GM21390 (cell line): ENCODE data around the gene FBXW4.

ENCODE experiments used
- ATAC-seq: cut with Tn5 transposase; IDR thresholded peaks from one replicate; pipeline ENCODE4 v1.9.1; 2021; ENCODE audit not compliant: unreplicated experiment

Gene FBXW4, protein sequence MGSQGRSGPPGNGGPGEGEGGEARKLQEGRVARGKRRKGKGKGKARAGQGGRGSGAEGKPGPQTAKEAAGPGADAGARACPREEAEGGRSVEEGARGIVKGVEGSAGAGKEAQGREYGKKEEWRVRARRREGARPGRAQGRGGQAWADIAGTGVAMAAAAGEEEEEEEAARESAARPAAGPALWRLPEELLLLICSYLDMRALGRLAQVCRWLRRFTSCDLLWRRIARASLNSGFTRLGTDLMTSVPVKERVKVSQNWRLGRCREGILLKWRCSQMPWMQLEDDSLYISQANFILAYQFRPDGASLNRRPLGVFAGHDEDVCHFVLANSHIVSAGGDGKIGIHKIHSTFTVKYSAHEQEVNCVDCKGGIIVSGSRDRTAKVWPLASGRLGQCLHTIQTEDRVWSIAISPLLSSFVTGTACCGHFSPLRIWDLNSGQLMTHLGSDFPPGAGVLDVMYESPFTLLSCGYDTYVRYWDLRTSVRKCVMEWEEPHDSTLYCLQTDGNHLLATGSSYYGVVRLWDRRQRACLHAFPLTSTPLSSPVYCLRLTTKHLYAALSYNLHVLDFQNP

GRCh38 chr10:101694674-101695403 lies at the start of gene FBXW4:
Gene FBXW4 (minus strand): TSS chr10:101695170. CDS start chr10:101695105, 65 bp downstream.
- peak; percentile 58 for ATAC-seq

DNA sequence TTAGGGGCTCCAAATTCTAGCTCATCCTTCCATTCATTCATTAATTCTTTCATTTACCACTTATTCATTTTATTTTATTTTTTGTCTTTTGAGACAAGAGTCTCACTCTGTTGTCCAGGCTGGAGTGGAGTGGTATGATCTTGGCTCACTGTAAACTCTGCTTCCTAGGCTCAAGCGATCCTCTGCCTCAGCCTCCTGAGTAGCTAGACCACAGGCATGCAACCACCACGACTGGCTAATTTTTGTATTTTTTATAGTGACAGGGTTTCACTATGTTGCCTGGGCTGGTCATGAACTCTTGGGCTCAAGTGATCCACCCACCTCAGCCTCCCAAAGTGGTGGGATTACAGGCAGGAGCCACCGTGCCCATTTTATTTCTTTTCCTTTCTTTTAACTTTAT lies 49.3 kb upstream of the FBXW4 start:
- ATAC-seq = no peak

DNA sequence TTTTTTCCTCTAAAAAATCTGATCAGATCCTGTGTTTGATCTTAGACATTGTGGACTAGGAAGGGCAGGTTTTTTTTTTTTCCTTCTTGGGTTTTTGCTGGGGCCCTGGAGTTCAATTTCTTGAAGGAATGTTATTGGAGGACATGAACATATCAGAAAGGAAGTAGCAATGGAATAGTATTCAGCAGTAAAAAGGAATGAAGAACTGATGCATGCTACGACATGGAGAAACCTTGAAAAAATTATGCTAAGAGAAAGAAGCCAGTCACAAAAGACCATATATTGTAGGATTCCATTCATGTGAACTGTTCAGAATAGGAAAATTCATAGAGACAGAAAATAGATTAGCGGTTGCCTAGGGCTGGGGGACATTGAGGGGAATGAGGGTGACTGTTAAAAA lies 47.0 kb upstream of the FBXW4 start:
- ATAC-seq = no peak

DNA sequence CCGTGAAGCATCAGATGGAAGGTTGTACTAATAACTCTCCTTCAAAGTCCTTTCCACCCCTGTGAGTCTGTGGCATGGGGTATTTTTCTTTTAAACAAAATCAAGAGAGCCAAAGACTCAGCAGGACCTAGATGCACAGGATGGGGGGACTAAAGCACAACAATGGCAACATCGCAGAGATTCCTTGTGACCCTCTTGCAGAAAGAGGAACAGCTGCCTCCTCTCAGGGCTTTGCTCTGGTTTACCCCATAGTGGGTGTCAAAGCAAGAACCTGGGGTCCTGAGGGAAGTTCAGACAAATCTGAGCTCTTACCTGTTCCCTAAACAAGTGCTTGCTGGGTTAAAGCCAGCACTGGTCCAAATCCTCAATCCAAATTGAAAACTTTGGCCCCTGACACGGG lies 41.7 kb upstream of the FBXW4 start:
- no peak for ATAC-seq

DNA sequence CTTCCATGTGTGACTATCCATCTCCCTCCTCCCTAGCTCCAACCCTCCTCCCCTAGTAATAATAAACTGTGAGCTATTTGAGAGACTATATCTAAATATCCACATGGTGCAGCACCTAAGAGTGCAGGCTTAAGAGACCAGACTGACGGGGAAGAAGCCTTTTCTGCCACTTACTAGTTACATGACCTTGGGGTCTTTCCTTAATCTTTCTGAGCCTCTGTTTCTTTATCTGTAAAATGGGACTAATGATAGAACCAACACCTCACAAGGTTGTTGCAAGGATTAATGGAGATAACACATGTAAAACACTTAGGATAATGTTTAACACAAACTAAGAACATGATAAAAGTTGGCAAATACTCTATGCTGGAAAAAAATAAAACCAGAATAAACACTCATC lies 37.1 kb upstream of the FBXW4 start:
- ATAC-seq = no peak

DNA sequence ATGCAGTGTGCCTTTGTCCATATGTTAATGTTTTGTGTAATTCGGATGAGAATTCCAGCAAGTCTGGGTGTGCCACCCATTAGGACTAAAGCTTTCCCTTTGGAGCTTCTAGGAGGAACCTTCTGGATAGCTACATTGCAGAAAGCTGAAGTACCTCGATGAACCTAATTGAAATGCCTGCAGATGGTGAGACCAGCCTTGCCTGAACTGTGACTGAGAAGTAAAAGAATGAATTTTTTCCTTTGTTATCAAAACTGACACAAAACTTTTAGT lies 31.1 kb upstream of the FBXW4 start:
- no peak for ATAC-seq

DNA sequence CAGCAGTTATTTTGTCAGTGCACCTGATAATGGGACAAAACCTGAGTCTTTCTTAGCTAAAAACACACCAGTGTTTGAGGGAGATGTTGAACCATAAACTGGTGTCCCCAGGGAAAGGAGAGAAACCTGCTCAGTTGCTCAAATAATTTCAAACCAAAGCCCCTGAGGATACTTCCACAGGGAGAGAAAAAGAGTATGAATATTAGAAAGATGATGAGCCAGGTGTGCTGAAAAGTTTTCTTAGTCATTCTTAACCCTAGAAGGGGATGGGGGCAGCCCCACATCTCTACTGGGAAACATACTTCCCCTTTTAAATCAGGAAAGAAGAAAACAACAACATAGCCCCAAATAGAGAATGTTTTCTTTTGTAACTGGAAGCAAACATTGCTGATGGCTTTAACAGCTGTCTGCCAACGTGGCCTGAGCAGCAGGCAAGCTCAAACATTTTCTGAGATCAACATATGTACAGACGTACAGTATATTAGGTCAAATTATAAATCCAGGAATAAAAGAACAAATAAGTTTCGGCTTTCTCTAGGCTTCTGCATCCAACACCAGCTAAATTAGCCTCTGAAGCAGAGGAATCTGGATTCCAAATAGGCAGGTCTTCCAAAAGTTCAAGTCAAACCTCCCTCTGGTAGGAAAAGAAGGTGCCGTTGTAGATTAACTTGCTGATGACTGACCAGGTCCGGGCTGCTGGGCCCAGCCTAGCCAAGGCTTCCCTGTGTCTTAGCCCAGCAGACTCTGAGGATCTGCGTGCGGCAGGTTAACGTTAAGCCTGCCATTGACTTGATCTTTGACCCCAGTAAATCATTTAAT lies 30.5 kb upstream of the FBXW4 start:
- no peak for ATAC-seq

DNA sequence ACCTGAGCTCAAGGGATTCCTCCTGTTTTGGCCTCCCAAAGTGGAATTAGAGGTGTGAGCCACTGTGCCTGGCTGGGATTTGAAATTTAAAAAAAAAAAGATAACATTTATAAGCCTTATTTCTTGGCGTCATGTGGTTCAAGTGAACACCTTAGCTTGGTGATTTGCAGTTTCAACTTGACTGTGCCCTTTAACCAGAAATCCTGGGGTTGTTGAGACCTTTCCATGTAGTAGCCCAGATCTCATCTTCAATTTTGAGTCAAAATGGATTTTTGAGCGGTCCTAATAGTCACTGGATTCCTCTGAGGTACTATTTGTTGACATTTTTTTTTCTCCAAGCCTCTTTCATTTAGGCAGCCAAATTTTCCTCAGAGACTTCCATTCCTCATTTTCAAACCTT lies 29.5 kb upstream of the FBXW4 start:
- no peak for ATAC-seq

DNA sequence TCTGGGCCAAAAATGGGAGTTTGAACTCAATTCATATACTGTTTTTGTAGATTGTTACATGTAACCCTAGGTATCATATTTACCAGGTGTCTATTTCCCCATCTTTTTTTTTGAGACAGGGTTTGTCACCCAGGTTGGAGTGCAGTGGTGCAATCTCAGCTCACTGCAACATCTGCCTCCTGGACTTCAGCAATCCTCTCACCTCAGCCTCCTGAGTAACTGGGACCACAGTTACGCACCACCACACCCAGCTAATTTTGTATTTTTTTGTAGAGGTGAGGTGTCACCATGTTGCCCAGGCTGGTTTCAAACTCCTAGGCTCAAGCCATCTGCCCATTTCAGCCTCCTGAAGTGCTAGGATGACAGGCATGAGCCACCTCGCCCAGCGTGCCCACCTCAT lies 28.2 kb upstream of the FBXW4 start:
- no peak for ATAC-seq

- ATAC-seq = no peak
Observed at GRCh38 chr10:101721806-101722205, 26.8 kb upstream of the FBXW4 start.

- no peak for ATAC-seq
Observed at GRCh38 chr10:101720606-101721230, 25.7 kb upstream of the FBXW4 start.

- no peak for ATAC-seq
Observed at GRCh38 chr10:101718690-101719275, 23.8 kb upstream of the FBXW4 start.

DNA sequence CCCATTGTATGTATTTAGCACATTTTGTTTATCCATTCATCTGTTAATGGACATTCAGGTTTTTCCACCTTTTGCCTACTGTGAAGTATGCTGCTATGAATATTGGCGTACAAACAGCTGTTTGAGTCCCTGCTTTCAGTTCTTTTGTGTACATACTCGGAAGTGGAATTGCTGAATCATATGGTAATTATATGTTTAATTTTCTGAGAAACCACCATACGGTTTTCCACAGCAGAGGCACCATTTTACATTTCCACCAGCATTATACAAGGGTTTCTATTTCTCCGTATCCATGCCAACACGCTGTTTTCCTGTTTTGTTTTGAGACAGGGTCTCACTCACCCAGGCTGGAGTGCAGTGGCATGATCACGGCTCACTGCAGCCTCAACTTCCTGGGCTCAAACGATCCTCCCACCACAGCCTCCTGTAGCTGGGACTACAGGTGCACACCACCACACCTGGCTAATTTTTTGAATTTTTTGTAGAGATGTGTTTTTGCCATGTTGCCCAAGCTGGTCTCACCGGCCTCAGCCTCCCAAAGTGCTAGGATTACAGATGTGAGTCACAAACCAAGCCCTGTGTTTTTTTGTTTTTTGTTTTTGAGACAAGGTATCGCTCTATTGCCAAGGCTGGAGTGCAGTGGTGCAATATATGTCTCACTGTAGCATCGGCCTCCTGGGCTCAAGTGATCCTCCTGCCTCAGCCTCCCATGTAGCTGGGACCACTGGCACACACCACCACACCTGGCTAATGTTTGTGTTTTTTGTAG lies 22.1 kb upstream of the FBXW4 start:
- ATAC-seq = no peak

GRCh38 chr10:101712997-101713396 lies 18.0 kb upstream of the FBXW4 start:
- ATAC-seq = no peak

DNA sequence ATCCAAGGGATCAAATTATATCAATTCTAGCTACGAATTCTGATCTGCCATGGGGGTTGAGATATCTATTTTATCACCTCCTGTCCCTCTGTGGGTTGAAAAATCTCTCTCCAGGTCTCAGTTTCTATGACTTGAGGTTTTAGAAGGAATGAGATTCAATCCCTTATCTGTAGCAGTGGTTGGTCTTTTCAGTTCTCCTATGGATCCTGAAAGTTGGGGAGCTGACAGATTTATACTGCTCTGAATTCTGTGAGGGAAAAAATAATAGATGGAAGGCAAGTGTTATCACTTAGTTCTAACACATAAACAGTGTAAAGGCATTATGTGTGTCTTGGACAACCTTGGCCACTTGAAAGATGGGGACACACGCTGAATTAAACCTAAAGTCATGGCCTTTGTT lies 15.8 kb upstream of the FBXW4 start:
- no peak for ATAC-seq

DNA sequence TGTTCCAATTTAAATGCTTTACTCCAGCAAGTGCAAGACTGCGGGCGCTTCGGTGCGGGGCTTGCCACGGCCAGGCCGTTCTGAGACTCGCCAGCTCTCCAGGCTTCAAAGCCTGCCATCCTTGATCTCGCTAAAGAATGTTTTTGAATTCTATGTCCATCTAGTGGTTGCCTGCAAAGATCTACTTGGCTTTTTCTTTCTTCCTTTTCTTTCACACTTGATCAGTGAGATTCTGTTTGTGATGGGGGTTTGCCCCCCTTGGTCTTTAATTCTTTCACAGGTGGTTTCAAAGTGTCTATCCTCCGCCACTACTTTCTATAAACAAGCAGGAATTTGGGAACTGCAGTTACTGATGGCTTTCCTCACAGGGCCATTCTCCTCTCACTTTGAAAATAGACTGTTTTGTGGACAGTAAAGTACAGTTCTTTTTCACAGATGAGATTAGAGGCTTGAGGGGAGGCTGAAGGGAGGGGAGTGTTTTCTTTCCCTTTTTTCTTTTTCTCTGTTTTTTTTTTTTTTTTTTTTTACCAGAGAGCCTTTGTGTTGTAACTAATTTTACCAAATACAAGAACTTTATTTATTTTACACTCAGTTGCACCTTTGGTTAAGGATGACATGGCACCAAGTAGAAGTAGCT lies 15.2 kb upstream of the FBXW4 start:
- ATAC-seq = no peak

DNA sequence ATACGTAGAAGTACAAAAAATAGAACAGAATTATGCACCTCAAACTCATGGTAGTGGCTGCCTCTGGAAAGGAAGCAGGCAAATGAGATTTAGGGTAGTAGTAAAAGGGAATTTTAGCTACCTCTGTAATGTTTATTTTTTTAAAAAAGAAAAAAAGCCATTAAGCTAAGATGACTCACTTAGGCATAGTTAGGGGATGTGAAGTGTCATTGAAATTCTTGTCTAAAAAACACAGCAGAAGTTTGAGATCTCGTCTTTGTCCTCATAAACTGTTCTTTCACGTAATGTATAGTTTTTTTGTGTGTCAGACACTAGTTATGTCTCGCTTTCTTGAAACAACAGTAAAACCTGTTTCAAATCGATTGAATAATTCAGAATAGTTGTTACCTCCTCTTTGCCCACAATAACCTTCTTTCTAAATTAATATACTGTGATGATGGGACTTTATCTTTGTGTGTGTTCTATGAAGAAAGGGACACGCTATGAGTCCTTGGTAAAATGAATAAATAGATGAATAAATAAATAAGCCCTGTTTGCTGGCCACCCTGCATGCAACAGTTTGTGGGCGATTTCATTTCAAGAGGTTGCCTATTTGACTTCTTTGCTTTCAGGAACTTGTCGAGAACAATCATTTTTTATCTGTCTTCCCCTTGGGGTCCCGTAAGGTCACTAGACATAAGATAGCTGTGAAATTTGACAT lies 14.5 kb upstream of the FBXW4 start:
- ATAC-seq = no peak

GRCh38 chr10:101708870-101709269 lies 13.9 kb upstream of the FBXW4 start:
- no peak for ATAC-seq

GRCh38 chr10:101708073-101708472 lies 13.1 kb upstream of the FBXW4 start:
- no peak for ATAC-seq
